T-helper 2 cell treated with Interferon-gamma antibody and Interleukin-4, amounts not matched to agents 100 ng/mL and 5 ng/mL, for 36 hours (primary cell): ENCODE measurements around the gene IGSF23. TPM values are rescaled to one million over a fixed set of nuclear protein-coding genes. Genes with fewer than 3 reads are reported as not detected.
"Not testable (repeated sequence)": the region's sequence is repeated elsewhere in the genome, so short reads cannot be mapped to it uniquely, and the experiment has no call there.

Source experiments
- intact Hi-C: fragments of 100-400 bp; cut with micrococcal nuclease; formaldehyde crosslinking; loops from one replicate; pipeline ENCODE4 v1.15.1; 2023
- total RNA-seq: library from RNA; stranded (reverse); gene quantifications from 2 replicates; pipeline ENCODE4 v1.2.3, GENCODE V29; 2022

Gene IGSF23
- total RNA-seq, 1 donor from 2014 or later = not detected

GRCh38 chr19:44611812-44612295, 1.5 kb upstream of the IGSF23 start:
- intact Hi-C loops = no loop called here

- intact Hi-C loops = no loop called here
Measured at GRCh38 chr19:44614313-44614712, 950 bp downstream of the IGSF23 start.

- intact Hi-C loops = no loop called here
Measured at GRCh38 chr19:44615863-44616247, 2.5 kb downstream of the IGSF23 start.

- intact Hi-C loops = no loop called here
Measured at GRCh38 chr19:44617110-44617880, 3.9 kb downstream of the IGSF23 start.

- intact Hi-C loops = no loop called here
Measured at GRCh38 chr19:44618640-44619357, 5.4 kb downstream of the IGSF23 start.

GRCh38 chr19:44620667-44621066, 7.3 kb downstream of the IGSF23 start:
- intact Hi-C loops = no loop called here

GRCh38 chr19:44621367-44621766, 8.0 kb downstream of the IGSF23 start:
- intact Hi-C loops = no loop called here

GRCh38 chr19:44623080-44623479, 9.7 kb downstream of the IGSF23 start:
- intact Hi-C loops = no loop called here

- intact Hi-C loops = no loop called here
Measured at GRCh38 chr19:44623626-44624025, 10.3 kb downstream of the IGSF23 start.

GRCh38 chr19:44624840-44625354, 11.5 kb downstream of the IGSF23 start:
- intact Hi-C loops = no loop called here

- intact Hi-C loops = not testable (repeated sequence)
Measured at GRCh38 chr19:44625637-44626036, 12.3 kb downstream of the IGSF23 start.

GRCh38 chr19:44626048-44626624, 12.8 kb downstream of the IGSF23 start:
- intact Hi-C loops = no loop called here

- intact Hi-C loops = no loop called here
Measured at GRCh38 chr19:44627631-44628030, 14.3 kb downstream of the IGSF23 start.

- intact Hi-C loops = no loop called here
Measured at GRCh38 chr19:44628793-44629192, 15.4 kb downstream of the IGSF23 start.

- intact Hi-C loops = not testable (repeated sequence)
Measured at GRCh38 chr19:44631611-44632010, 18.2 kb downstream of the IGSF23 start.

- intact Hi-C loops = not testable (repeated sequence)
Measured at GRCh38 chr19:44634058-44634457, 20.7 kb downstream of the IGSF23 start.

GRCh38 chr19:44634785-44635184, 21.4 kb downstream of the IGSF23 start:
- intact Hi-C loops = no loop called here

GRCh38 chr19:44635581-44636438, 22.4 kb downstream of the IGSF23 start:
- intact Hi-C loops = no loop called here

GRCh38 chr19:44636439-44637389, 23.4 kb downstream of the IGSF23 start:
- intact Hi-C loops = no loop called here

GRCh38 chr19:44637390-44637764, 24.0 kb downstream of the IGSF23 start:
- intact Hi-C loops = no loop called here
